Measurements from ENCODE around the gene SFSWAP.
"Not testable (repeated sequence)": the region's sequence is repeated elsewhere in the genome, so short reads cannot be mapped to it uniquely, and the experiment has no call there.

SFSWAP gene

DNA sequence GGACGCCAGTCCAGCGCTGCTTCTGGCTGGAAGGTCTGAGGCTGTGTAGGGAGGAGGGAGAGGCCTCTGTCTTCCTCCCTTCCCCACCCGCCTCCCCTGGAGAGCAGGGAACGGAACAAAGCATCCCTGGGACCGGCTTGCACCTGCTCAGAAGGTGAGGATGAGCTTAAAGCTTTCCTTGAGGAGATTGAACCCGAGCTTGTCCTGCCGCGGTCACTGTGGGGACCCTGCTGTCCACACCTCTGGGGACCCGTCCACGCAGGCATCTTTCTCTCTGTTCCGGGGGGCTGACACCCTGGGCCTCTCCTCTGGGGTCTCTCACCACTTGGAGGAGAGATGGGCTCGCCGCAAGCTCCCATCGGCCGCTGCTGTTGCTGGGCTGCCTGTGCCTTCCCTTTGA, 33.2 kb upstream of the SFSWAP start:
- TF ChIP-seq, protein P1, sequence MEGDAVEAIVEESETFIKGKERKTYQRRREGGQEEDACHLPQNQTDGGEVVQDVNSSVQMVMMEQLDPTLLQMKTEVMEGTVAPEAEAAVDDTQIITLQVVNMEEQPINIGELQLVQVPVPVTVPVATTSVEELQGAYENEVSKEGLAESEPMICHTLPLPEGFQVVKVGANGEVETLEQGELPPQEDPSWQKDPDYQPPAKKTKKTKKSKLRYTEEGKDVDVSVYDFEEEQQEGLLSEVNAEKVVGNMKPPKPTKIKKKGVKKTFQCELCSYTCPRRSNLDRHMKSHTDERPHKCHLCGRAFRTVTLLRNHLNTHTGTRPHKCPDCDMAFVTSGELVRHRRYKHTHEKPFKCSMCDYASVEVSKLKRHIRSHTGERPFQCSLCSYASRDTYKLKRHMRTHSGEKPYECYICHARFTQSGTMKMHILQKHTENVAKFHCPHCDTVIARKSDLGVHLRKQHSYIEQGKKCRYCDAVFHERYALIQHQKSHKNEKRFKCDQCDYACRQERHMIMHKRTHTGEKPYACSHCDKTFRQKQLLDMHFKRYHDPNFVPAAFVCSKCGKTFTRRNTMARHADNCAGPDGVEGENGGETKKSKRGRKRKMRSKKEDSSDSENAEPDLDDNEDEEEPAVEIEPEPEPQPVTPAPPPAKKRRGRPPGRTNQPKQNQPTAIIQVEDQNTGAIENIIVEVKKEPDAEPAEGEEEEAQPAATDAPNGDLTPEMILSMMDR (conservative IDR thresholded peaks at IDR 0.05; ENCODE audit: low read depth, low read length) = no peak
- no peak overlapping the region for H3K4me3 ChIP-seq (ENCODE audit: low read depth, low read length)
- no peak for DNase-seq (ENCODE audit: low read depth)

DNA sequence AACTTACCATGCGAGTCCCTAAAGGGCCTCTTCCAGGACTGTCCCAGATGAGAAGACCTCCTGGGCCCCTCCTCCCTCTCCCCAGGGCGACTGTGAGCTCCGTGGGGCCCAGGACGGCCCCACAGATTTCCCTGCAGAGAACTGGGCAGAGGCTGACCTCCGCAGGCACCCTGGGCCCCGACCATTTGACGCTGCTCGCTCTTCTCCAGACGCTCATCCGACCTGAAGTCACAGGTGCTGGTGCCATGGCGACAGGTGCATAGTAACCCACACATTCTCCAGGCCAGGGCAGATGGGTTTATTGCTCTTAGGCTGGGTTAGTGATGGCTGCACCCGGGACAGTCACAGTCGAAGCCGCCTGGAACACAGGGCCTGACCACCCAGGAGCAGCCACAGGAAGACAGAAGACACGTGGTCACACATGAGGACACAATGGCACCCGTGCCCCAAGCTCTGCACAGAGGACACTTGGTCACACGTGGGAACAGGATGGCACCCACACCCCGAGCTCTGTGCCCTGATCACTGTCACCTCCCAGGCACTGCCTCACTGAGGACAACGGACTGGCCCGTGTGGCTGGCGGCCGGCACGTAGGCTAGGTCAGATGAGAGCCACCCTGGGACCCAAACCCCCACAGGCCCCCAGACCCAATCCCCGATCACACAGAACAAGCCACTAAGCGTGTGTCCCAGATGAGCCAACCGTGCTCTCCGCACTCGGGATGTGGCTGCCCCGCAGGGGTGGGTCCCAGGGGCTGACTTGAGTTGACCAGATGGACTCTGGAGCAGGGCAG, 32.3 kb upstream of the SFSWAP start:
- not testable (repeated sequence) for DNase-seq (ENCODE audit: low read depth); H3K4me3 ChIP-seq (ENCODE audit: low read depth, low read length)

DNA sequence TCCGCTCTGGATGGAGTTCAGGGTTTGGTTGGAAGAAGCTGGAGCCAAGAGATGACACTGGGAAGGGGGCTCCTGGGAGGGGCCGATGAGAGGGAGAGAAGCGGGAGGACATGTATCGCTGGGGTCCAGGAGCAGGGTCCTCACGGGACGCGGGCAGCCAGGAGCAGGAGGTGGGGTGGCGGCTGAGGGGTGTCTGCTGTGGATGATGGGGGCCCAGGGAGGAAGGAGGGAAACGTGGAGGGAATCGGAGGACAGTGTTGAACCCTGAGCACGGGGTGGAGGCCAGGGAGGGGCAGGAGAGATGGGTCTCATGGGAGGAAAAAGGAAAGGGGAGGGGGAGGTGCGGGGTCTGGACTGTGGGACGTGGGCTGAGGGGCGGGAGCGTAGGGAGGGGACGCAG, 31.7 kb upstream of the SFSWAP start:
- H3K4me3 ChIP-seq (ENCODE audit: low read depth, low read length); DNase-seq (ENCODE audit: low read depth): not testable (repeated sequence)

DNA sequence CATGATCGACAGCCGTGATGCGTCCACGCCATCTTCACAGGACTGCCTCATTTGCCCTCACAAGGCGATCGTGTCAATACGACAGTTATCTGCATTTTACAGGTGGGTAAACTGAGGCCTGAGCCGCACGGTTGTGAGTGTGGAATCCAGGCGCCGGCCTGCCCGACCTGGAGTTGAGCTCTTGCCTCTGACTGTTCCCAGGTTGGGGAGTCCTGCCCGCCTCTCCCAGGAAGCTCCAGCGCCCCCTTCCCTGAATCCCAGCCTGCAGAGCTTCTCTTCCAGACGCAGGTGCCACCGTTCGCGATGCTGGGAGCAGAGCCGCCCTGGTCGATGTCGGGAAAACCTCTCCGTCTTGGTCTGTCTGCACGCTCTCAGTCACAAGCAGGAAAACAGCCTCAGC, 31.1 kb upstream of the SFSWAP start:
- not testable (repeated sequence) for DNase-seq (ENCODE audit: low read depth); H3K4me3 ChIP-seq (ENCODE audit: low read depth, low read length)

DNA sequence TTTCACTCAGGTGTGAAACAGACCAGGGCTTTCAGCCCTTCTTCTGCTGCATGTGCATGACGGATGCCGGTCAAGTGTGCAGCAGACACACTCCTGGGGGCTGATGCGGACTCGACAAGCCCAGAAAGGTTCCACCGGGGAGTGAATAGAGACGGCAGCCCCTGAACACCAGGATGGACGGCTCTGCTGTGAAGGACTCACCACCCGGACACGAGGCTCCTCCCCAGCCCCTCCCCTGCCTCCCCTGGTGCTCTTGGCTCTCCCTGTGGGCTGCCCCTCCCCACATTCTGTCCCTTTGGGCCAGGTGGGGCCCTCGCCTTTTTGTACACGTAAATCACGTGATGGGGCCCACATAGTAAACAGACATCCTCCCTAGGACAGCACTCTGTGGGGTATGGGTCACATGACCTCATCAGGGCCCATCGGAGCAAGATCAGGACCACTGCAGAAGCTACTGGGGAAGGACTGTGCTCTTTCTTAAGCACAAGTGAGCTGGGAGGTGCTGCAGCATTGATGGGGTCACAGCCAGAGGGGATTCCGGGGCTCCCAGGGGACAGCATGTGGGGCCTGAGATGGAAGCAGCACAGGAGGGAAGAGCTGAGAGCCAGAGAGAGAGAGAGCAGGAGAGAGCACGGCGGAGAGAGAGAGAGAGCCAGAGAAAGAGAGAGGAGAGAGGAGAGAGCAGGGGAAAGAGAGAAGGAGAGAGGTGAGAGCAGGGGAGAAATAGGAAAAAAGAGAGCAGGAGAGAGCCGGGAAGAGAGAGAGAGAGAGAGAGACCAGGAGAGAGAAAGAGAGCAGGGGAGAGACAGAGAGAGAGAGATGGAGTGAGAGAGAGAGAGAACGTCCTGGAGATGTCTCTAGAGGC, 30.3 kb upstream of the SFSWAP start:
- not testable (repeated sequence) for DNase-seq (ENCODE audit: low read depth)

DNA sequence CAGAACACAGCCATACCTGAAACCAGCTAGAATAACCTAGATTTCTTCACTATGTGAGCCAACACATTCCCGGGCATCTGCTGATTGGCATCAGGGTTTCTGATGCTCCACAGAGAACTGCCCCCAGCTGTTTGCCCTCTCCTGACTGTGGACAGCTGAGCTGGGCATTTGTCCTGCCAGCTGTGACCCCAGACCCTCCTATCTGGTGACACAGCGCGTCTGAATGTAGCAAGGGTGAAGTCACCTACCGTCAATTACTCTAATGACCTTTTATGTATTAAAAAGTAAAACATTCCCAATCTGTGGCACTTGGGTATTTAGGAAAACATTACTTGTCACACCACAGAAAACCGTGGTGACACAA, 29.7 kb upstream of the SFSWAP start:
- no peak for DNase-seq (ENCODE audit: low read depth)
- no peak overlapping the region for H3K4me3 ChIP-seq (ENCODE audit: low read depth, low read length)
- TF ChIP-seq, protein P1 (conservative IDR thresholded peaks at IDR 0.05; ENCODE audit: low read depth, low read length) = no peak

More for the DNA sequence above, 30.3 kb upstream of the SFSWAP start:
- not testable (repeated sequence) for H3K4me3 ChIP-seq (ENCODE audit: low read depth, low read length)

DNA sequence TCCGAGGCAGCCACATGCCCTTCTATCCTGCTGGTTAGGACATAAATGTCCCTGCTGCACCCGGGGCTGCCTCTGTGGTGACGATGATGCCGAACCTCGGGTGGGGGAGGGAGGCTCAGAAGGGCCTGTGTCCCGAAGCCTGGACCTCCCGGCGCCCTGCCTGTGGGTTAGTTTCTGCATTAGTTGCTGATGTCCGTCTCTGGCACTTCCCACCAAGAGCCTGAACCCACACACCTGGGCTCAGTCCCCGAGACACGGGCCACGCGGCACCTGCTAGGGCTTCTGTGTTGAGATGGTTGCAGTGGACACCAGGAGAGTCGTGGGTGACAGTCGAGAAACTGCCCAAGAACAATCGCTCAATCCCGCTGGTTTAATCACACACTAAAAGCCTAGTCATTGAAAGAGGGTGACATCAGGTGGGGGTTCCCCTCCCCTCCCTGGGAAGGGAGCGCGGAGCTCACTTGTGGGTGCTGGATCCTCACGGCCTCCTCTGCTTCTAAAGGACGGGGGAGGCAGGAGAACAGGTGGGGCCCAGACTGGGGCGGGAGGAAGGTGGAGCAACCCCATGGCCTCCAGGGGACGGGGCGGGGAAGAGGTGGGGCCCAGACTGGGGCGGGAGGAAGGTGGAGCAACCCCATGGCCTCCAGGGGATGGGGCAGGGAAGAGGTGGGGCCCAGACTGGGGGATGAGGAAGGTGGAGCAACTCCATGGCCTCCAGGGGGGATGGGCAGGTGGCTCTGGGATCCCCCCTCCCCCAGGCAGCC, 29.0 kb upstream of the SFSWAP start:
- not testable (repeated sequence) for DNase-seq (ENCODE audit: low read depth); H3K4me3 ChIP-seq (ENCODE audit: low read depth, low read length)

DNA sequence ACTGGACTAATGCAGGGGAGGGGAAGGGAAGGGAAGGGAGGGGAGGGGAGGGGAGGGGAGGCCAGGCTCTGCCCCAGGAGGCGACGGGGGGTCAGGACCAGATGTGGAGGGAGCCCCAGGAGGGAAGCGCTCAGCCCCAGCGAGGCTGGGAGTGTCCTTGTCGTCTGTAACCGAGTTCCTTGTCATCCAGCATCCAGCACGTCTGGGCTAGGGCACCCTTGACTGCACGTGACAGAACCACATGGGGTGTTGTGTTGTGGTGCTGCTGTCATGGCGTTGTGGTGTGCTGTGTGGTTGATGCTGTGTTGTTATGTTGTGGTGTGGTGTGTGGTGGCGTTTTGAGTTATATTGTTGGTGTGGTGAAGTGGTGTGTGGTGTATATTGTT, 28.4 kb upstream of the SFSWAP start:
- DNase-seq (ENCODE audit: low read depth) = no peak
- no peak overlapping the region for H3K4me3 ChIP-seq (ENCODE audit: low read depth, low read length)
- TF ChIP-seq, protein P1 (conservative IDR thresholded peaks at IDR 0.05; ENCODE audit: low read depth, low read length) = no peak

DNA sequence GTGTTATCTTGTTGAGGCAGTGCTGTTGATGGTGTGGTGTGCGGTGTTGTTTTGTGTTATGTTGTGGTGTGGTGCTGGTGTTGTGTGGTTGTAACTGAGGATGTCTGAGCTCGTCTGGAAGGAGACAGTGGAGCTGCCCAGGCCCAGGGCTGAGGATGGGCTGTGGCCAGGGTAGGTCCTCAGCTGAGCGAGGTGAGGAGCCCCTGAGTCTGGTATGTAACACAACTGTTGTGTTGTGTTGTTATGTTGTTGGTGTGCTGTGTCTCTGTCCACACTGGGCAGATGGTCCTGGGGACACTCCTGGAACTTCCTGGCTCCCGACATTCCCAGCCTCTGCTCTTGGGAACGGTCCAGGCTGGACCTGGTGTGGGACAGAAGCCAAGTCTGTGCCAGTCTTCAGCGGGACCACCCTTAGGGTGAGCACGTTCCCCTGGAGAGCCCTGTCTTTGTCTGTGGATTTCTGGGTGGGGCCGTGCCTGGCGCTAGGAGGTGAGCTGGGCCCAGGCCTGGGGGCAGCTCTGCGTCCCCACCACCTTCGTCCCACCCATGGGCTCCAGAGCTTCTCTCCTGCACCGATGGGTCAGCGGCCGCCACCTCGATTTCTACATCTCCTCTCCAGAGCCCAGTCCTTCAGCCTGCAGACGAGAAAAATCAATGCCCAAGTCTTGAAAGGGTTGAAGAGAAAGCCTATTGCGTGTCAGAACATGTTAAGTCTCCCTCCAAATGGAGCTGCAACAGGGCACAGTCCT, 27.4 kb upstream of the SFSWAP start:
- no peak for DNase-seq (ENCODE audit: low read depth)
- TF ChIP-seq, protein P1 (conservative IDR thresholded peaks at IDR 0.05; ENCODE audit: low read depth, low read length) = no peak
- no peak overlapping the region for H3K4me3 ChIP-seq (ENCODE audit: low read depth, low read length)
